ENCODE measurements around the gene CTDNEP1. TPM values are rescaled to one million over a fixed set of nuclear protein-coding genes. Genes with fewer than 3 reads are reported as not detected.

CTDNEP1 gene
- total RNA-seq, 1 donor, result 31.8 TPM

DNA sequence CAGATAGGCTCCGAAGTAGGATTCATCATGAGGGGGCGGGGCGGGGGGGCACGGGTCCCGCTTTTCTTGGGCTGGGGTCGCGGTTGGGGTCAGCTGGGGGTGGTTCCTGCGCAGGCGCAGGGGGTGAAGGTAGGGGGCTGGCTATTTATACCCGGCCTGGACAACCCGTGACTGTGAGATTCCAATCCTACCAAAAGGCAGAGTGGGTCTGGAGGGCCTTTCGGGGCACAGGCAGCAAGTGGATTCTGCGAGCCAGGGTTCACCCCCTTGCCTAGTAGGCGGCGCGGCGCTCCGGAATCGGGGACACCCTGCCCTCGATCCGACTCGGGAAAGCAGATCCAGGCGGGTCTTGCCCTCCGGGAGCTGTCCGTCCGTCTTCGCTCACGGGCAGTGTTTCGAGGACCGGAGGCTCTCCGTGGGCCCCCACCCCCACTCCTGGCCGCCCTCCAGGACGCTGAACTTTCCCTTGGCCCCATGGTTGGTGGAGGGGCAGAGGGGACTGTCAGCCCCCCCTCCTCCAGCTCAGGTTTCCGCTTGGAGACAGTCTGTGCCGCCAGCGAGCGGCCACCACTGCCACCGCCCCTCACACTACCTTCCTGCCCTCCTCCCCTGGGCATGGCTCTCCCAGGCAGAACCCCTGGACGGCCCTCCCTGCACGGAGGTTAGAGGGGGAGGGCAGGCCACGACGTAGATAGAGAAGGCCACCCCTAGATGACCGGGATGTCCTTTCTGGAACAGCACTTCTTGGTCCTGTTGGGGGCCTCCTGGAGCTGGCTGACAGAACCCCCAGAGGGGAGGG is 30.6 kb upstream of the CTDNEP1 start:
- H2AFZ ChIP-seq (ENCODE audit: low read length), result no peak overlapping the region
- peaks cover 9% of the 10 kb centered on the region for H3K4me1 ChIP-seq (ENCODE audit: insufficient read depth, low read length)
- no peaks in the 10 kb centered on the region for H3K79me2 ChIP-seq (ENCODE audit: insufficient read depth, low read length)
- no peak overlapping the region for H3K27ac ChIP-seq (ENCODE audit: low read depth, low read length)
- peak overlapping the region; percentile 85 for H3K4me2 ChIP-seq (ENCODE audit: insufficient read depth, low read length)
- H3K9me3 ChIP-seq (ENCODE audit: low read depth, low read length), result no peaks in the 10 kb centered on the region
- H3K36me3 ChIP-seq (ENCODE audit: insufficient read depth, low read length), result no peaks in the 10 kb centered on the region
- peak overlapping the region; percentile 65 for H3K4me3 ChIP-seq (ENCODE audit: insufficient read depth, low read length)
- DNase-seq (ENCODE audit: insufficient read length, low spot score, missing footprints), result peak; percentile 72
- TF ChIP-seq, protein P1, sequence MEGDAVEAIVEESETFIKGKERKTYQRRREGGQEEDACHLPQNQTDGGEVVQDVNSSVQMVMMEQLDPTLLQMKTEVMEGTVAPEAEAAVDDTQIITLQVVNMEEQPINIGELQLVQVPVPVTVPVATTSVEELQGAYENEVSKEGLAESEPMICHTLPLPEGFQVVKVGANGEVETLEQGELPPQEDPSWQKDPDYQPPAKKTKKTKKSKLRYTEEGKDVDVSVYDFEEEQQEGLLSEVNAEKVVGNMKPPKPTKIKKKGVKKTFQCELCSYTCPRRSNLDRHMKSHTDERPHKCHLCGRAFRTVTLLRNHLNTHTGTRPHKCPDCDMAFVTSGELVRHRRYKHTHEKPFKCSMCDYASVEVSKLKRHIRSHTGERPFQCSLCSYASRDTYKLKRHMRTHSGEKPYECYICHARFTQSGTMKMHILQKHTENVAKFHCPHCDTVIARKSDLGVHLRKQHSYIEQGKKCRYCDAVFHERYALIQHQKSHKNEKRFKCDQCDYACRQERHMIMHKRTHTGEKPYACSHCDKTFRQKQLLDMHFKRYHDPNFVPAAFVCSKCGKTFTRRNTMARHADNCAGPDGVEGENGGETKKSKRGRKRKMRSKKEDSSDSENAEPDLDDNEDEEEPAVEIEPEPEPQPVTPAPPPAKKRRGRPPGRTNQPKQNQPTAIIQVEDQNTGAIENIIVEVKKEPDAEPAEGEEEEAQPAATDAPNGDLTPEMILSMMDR (IDR thresholded peaks at IDR 0.05; ENCODE audit: extremely low read depth, low read depth, low read length), result no peak
- no peaks in the 10 kb centered on the region for H4K20me1 ChIP-seq (ENCODE audit: insufficient read depth, low read length)
- peaks cover 37% of the 10 kb centered on the region for H3K27me3 ChIP-seq (ENCODE audit: insufficient read depth, low read length)

DNA sequence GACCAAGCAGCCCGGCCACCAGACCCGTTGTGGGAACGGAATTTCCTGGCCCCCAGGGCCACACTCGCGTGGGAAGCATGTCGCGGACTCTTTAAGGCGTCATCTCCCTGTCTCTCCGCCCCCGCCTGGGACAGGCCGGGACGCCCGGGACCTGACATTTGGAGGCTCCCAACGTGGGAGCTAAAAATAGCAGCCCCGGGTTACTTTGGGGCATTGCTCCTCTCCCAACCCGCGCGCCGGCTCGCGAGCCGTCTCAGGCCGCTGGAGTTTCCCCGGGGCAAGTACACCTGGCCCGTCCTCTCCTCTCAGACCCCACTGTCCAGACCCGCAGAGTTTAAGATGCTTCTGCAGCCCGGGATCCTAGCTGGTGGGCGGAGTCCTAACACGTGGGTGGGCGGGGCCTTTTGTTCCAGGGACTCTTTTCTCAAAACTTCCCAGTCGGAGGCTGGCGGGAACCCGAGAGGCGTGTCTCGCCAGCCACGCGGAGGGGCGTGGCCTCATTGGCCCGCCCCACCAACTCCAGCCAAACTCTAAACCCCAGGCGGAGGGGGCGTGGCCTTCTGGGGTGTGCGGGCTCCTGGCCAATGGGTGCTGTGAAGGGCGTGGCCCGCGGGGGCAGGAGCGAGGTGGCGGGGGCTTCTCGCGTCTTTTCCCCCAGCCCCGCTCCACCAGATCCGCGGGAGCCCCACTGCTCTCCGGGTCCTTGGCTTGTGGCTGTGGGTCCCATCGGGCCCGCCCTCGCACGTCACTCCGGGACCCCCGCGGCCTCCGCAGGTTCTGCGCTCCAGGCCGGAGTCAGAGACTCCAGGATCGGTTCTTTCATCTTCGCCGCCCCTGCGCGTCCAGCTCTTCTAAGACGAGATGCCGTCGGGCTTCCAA is 29.8 kb upstream of the CTDNEP1 start, which contains the start of gene SLC2A4:
SLC2A4 (plus strand) TSS at position 645 of the 879 bp plus-strand sequence; CDS start at position 862, 217 bp downstream.
- H3K27ac ChIP-seq (ENCODE audit: low read depth, low read length), result peak within 1 kb of the TSS; percentile 67

DNA sequence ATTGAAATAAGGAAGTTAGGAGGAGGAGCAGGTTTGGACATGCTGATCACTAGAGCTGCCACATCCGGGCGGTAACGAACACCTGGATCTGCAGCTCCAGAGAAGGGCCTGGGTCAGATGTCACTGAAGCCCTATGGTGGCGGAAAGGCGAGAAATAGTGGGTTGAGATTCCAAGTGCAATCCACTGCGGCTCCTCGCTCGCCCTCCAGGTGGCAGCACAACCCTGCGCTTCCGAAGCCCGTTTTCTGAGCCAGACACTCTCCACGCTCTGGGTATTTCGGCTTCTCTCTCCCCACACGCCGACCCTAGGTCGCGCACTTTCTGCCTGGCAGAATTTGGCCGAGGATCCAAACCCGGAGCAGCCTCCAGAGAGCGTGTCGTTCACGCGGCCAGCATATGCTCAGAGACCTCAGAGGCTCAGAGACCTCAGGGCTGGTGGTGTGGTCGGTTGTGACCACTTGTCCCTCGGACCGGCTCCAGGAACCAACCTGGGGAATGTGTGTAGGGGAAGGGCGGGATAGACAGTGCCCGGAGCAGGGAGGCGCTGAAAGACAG is 29.1 kb upstream of the CTDNEP1 start:
- no peaks in the 10 kb centered on the region for H3K79me2 ChIP-seq (ENCODE audit: insufficient read depth, low read length)
- peaks cover 9% of the 10 kb centered on the region for H3K4me1 ChIP-seq (ENCODE audit: insufficient read depth, low read length)
- no peaks in the 10 kb centered on the region for H3K36me3 ChIP-seq (ENCODE audit: insufficient read depth, low read length)
- H4K20me1 ChIP-seq (ENCODE audit: insufficient read depth, low read length), result no peaks in the 10 kb centered on the region
- peak overlapping the region; percentile 67 for H3K27ac ChIP-seq (ENCODE audit: low read depth, low read length)
- peak overlapping the region; percentile 85 for H3K4me2 ChIP-seq (ENCODE audit: insufficient read depth, low read length)
- H3K4me3 ChIP-seq (ENCODE audit: insufficient read depth, low read length), result peak overlapping the region; percentile 65
- H2AFZ ChIP-seq (ENCODE audit: low read length), result peak overlapping the region; percentile 53
- H3K9me3 ChIP-seq (ENCODE audit: low read depth, low read length), result no peaks in the 10 kb centered on the region
- TF ChIP-seq, protein P1 (IDR thresholded peaks at IDR 0.05; ENCODE audit: extremely low read depth, low read depth, low read length), result peak; percentile 91
- H3K27me3 ChIP-seq (ENCODE audit: insufficient read depth, low read length), result peaks cover 37% of the 10 kb centered on the region
- DNase-seq (ENCODE audit: insufficient read length, low spot score, missing footprints), result peak; percentile 98

More for the DNA sequence above, 29.8 kb upstream of the CTDNEP1 start, which contains the start of gene SLC2A4:
- peak within 1 kb of the TSS; percentile 85 for H3K4me2 ChIP-seq (ENCODE audit: insufficient read depth, low read length)
- H3K79me2 ChIP-seq (ENCODE audit: insufficient read depth, low read length), result no peaks in the 10 kb centered on the region
- no peaks in the 10 kb centered on the region for H3K9me3 ChIP-seq (ENCODE audit: low read depth, low read length)
- H3K36me3 ChIP-seq (ENCODE audit: insufficient read depth, low read length), result no peaks in the 10 kb centered on the region
- peak; percentile 99 for DNase-seq (ENCODE audit: insufficient read length, low spot score, missing footprints)
- TF ChIP-seq, protein P1 (IDR thresholded peaks at IDR 0.05; ENCODE audit: extremely low read depth, low read depth, low read length), result no peak
- H2AFZ ChIP-seq (ENCODE audit: low read length), result peak within 1 kb of the TSS; percentile 53
- H4K20me1 ChIP-seq (ENCODE audit: insufficient read depth, low read length), result no peaks in the 10 kb centered on the region
- peak within 1 kb of the TSS; percentile 65 for H3K4me3 ChIP-seq (ENCODE audit: insufficient read depth, low read length)
- H3K4me1 ChIP-seq (ENCODE audit: insufficient read depth, low read length), result peaks cover 9% of the 10 kb centered on the region
- H3K27me3 ChIP-seq (ENCODE audit: insufficient read depth, low read length), result peaks cover 37% of the 10 kb centered on the region

Data from osteoblast (primary cell).